SJCRH30 (cell line): ENCODE data around the gene TSPAN3. TPM values are rescaled to one million over a fixed set of nuclear protein-coding genes. Genes with fewer than 3 reads are reported as not detected.

Experiments used
- DNase-seq, 2 experiments: peaks; one replicate each; pipeline ENCODE4 v3.0.0-alpha.2; 2015 to 2020
- H3K27ac ChIP-seq: fragments of 250-450 bp; sonication (Bioruptor Pico); 2 replicates; pipeline ENCODE4 v1.5.1; 2020; ENCODE audit warnings: mild to moderate bottlenecking, moderate library complexity
- H3K27me3 ChIP-seq: fragments of 250-450 bp; sonication (Bioruptor Pico); 2 replicates; pipeline ENCODE4 v1.5.1; 2020; ENCODE audit warnings: mild to moderate bottlenecking, moderate library complexity
- H3K36me3 ChIP-seq: fragments of 250-450 bp; sonication (Bioruptor Pico); 2 replicates; pipeline ENCODE4 v1.5.1; 2020; ENCODE audit warnings: mild to moderate bottlenecking, moderate library complexity
- H3K4me1 ChIP-seq: fragments of 250-450 bp; sonication (Bioruptor Pico); 2 replicates; pipeline ENCODE4 v1.5.1; 2020; ENCODE audit warnings: mild to moderate bottlenecking, moderate library complexity
- H3K4me3 ChIP-seq: fragments of 250-450 bp; sonication (Bioruptor Pico); 2 replicates; pipeline ENCODE4 v1.5.1; 2020; ENCODE audit warnings: mild to moderate bottlenecking, moderate library complexity
- H3K9me3 ChIP-seq: fragments of 250-450 bp; sonication (Bioruptor Pico); replicated peaks from 2 replicates; pipeline ENCODE4 v1.5.1; 2020; ENCODE audit warnings: mild to moderate bottlenecking, moderate library complexity
- total RNA-seq: library from RNA; depleted of rRNA; stranded (reverse); fragments of >200 nt; shearing (Covaris generic); gene quantifications from 2 replicates; pipeline ENCODE4 v1.2.3, GENCODE V29; 2014

Gene TSPAN3
- total RNA-seq, 1 experiment from 2014 or later: 473 TPM

GRCh38 chr15:77096541-77096940 is 25.6 kb upstream of the TSPAN3 start:
- Histone ChIP-seq H3K27me3 (no peaks in the 10 kb centered on the region), H3K36me3 (no peaks in the 10 kb centered on the region), H3K4me1 (peaks cover 36% of the 10 kb centered on the region), H3K4me3 (no peak overlapping the region), H3K27ac (peak overlapping the region; percentile 55), H3K9me3 (no peaks in the 10 kb centered on the region)
- peak in 1 of 2 experiments; percentile 39 for DNase-seq

DNA sequence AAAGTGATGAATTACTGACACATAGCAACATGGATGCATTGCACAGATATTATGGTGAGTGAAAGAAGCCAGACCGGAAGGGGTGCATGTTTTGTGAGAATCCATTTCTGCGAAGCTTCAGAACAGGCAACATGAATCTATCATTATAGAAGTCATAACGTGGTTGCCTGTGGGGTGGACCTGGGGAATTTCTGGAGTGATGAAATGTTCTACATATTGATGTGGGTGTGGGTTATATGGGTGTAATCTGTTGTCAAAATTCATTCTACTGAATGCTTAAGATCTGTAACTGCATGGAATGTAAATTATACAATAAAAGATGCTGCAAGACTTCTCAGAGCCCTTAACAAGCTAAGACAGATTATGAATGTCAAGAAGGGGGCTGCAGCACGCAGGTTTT is 25.2 kb upstream of the TSPAN3 start:
- no peak for DNase-seq
- Histone ChIP-seq H3K36me3 (no peaks in the 10 kb centered on the region), H3K9me3 (no peaks in the 10 kb centered on the region), H3K27ac (no peak overlapping the region; the same call in 1 of the 2 replicates), H3K4me3 (no peak overlapping the region), H3K4me1 (peaks cover 40% of the 10 kb centered on the region), H3K27me3 (no peaks in the 10 kb centered on the region)

GRCh38 chr15:77094397-77095030 is 23.6 kb upstream of the TSPAN3 start:
- DNase-seq: peak in 1 of 2 experiments; percentile 39
- no peaks in the 10 kb centered on the region for H3K9me3 ChIP-seq
- peaks cover 48% of the 10 kb centered on the region for H3K4me1 ChIP-seq
- no peak overlapping the region for H3K27ac ChIP-seq
- H3K27me3 ChIP-seq: no peaks in the 10 kb centered on the region
- H3K36me3 ChIP-seq: no peaks in the 10 kb centered on the region
- no peak overlapping the region for H3K4me3 ChIP-seq

GRCh38 chr15:77093436-77093835 is 22.5 kb upstream of the TSPAN3 start:
- H3K4me3 ChIP-seq: no peak overlapping the region
- peaks cover 44% of the 10 kb centered on the region for H3K4me1 ChIP-seq
- DNase-seq: no peak

DNA sequence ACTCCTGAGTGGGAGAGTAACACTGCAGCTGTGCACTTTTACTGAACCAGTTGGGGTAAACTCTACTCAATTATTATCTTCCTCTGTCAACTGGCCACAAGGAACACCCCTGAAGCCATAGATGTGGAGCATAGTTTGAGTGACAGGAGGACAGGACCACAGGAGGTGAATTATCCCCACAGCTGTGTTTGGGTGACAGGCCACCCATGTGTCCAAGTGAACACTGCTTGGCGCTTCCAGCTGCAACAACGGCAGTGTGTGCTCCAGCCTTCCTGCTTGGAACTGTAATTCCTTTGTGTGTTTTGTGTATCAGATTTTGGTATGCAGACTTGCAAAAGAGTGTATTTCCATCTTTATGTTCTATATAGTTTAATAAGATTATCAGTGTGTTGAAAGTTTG is 20.2 kb upstream of the TSPAN3 start:
- peak; percentile 81 to 89 for DNase-seq
- Histone ChIP-seq H3K27ac (peak overlapping the region; percentile 63), H3K36me3 (no peaks in the 10 kb centered on the region), H3K4me1 (peaks cover 36% of the 10 kb centered on the region), H3K9me3 (no peaks in the 10 kb centered on the region), H3K27me3 (no peaks in the 10 kb centered on the region), H3K4me3 (no peak overlapping the region; the same call in 1 of the 2 replicates)

More at GRCh38 chr15:77093436-77093835, 22.5 kb upstream of the TSPAN3 start:
- no peak overlapping the region for H3K27ac ChIP-seq
- H3K27me3 ChIP-seq: no peaks in the 10 kb centered on the region
- H3K36me3 ChIP-seq: no peaks in the 10 kb centered on the region
- H3K9me3 ChIP-seq: no peaks in the 10 kb centered on the region

DNA sequence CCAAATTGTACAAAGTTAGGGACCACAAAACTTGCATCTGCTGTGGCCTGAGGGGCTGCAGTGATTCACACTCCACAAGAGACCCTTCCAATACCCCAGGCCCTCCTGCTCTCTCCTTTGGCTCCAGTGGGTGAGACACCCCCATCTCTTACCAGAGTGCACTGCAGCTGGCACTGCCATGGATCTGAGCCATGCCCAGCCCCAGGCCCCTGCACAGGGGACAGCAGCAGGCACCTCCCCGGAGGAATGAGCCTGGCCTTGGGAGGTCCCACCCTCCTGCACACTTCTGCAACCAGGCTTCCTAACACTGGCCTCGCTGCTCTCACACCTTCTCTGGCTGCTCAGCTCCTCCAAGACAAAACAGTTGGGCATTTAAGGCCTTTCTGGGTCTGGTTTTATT is 16.3 kb upstream of the TSPAN3 start:
- peaks cover 47% of the 10 kb centered on the region for H3K4me1 ChIP-seq
- H3K4me3 ChIP-seq: no peak overlapping the region
- DNase-seq: peak; percentile 22 to 34
- no peak overlapping the region for H3K27ac ChIP-seq
- no peaks in the 10 kb centered on the region for H3K27me3 ChIP-seq
- no peaks in the 10 kb centered on the region for H3K9me3 ChIP-seq
- no peaks in the 10 kb centered on the region for H3K36me3 ChIP-seq

DNA sequence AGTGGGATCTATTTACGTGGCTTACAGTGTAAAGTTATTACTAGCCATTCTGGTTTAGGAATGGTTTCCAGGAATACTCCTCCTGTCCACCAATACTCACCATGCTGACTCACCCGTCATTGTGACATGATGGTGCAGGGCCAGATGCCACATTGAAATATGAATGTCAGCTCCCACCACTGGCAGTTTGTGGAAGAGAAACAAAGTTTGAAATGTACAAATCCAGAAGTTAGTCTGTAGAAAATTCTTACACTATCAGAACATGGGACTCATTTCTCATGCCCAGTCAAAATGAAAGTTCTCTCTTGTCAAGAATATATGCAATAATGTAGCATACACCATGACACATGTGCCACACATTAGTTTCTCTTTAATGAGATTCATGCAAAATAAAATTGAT is 14.4 kb upstream of the TSPAN3 start:
- no peak overlapping the region for H3K4me3 ChIP-seq
- H3K4me1 ChIP-seq: peaks cover 38% of the 10 kb centered on the region
- no peaks in the 10 kb centered on the region for H3K27me3 ChIP-seq
- no peak for DNase-seq
- no peak overlapping the region for H3K27ac ChIP-seq
- H3K36me3 ChIP-seq: no peaks in the 10 kb centered on the region
- H3K9me3 ChIP-seq: 0 out of 2 replicates have a peak, but pooled peaks cover 4% of the 10 kb centered on the region

GRCh38 chr15:77084436-77084835 is 13.5 kb upstream of the TSPAN3 start:
- Histone ChIP-seq H3K4me1 (peaks cover 38% of the 10 kb centered on the region), H3K4me3 (no peak overlapping the region), H3K9me3 (0 out of 2 replicates have a peak, but pooled peaks cover 4% of the 10 kb centered on the region), H3K36me3 (no peaks in the 10 kb centered on the region), H3K27ac (no peak overlapping the region), H3K27me3 (no peaks in the 10 kb centered on the region)
- no peak for DNase-seq

GRCh38 chr15:77083381-77084160 is 12.7 kb upstream of the TSPAN3 start:
- H3K27me3 ChIP-seq: no peaks in the 10 kb centered on the region
- H3K4me1 ChIP-seq: peaks cover 38% of the 10 kb centered on the region
- DNase-seq: no peak
- no peaks in the 10 kb centered on the region for H3K36me3 ChIP-seq
- no peak overlapping the region for H3K4me3 ChIP-seq
- 0 out of 2 replicates have a peak, but pooled peaks cover 4% of the 10 kb centered on the region for H3K9me3 ChIP-seq
- no peak overlapping the region for H3K27ac ChIP-seq

GRCh38 chr15:77081971-77082370 is 11.1 kb upstream of the TSPAN3 start:
- Histone ChIP-seq H3K36me3 (no peaks in the 10 kb centered on the region), H3K4me1 (peaks cover 31% of the 10 kb centered on the region), H3K27me3 (no peaks in the 10 kb centered on the region), H3K4me3 (no peak overlapping the region), H3K27ac (peak overlapping the region; percentile 57), H3K9me3 (0 out of 2 replicates have a peak, but pooled peaks cover 4% of the 10 kb centered on the region)
- peak; percentile 74 to 87 for DNase-seq

GRCh38 chr15:77076323-77076915 is 5.5 kb upstream of the TSPAN3 start:
- Histone ChIP-seq H3K9me3 (0 out of 2 replicates have a peak, but pooled peaks cover 4% of the 10 kb centered on the region), H3K4me3 (no peak overlapping the region), H3K27ac (no peak overlapping the region), H3K36me3 (no peaks in the 10 kb centered on the region), H3K4me1 (peaks cover 21% of the 10 kb centered on the region), H3K27me3 (no peaks in the 10 kb centered on the region)
- no peak for DNase-seq

GRCh38 chr15:77075528-77075927 is 4.6 kb upstream of the TSPAN3 start:
- peak; percentile 70 to 74 for DNase-seq

GRCh38 chr15:77074350-77074749 is 3.4 kb upstream of the TSPAN3 start:
- Histone ChIP-seq H3K27me3 (no peaks in the 10 kb centered on the region), H3K4me1 (peaks cover 22% of the 10 kb centered on the region), H3K27ac (no peak overlapping the region), H3K36me3 (no peaks in the 10 kb centered on the region; the same call in 1 of the 2 replicates), H3K9me3 (no peaks in the 10 kb centered on the region), H3K4me3 (no peak overlapping the region)
- no peak for DNase-seq

More at GRCh38 chr15:77075528-77075927, 4.6 kb upstream of the TSPAN3 start:
- no peaks in the 10 kb centered on the region for H3K36me3 ChIP-seq
- H3K27me3 ChIP-seq: no peaks in the 10 kb centered on the region
- H3K4me3 ChIP-seq: peak overlapping the region; percentile 13
- H3K4me1 ChIP-seq: peaks cover 22% of the 10 kb centered on the region
- no peak overlapping the region for H3K27ac ChIP-seq
- H3K9me3 ChIP-seq: 0 out of 2 replicates have a peak, but pooled peaks cover 1% of the 10 kb centered on the region

DNA sequence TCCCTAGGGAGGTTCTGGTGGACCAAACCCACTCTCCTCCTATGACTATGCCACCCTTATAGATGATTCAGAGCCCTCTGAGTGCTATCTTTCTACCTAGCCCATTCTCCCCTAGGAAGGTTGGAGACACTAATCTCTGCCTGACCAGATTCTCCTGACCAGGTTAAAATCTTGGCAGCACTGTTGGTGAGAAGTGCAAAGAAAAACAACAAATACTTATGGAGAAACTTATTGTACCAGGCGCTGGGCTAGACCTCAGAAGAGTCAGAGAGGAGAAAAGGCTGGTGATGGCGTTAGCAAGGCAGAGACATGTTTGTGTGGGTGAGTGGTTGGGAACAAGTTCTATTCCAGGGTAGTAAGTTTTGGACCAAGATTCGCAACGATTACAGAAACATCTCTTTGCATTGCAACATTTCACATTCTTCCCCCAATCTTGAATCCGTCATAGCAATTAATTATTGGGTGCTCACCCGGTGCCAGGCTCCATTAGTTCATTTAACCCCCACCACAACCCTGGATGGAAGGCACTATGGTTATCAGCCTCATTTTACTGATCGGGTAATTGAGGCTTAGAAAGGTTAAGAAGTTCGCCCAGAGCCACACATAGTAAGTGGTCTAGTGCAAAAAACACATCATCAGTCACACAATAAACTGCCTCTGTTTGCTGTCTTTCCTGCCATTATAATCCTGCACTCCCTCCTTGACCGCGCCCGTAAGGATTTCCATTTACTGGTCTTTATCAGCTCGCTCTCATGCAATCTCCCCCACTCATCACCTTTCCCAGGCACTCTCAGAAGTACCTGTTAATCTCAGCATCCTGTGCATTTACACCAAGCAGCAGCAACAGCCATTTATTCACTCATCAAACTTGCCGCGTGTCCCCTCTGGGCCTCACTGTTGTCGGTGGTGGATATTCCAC is 655 bp upstream of the TSPAN3 start:
- Histone ChIP-seq H3K36me3 (peaks cover 28% of the 10 kb centered on the region), H3K9me3 (no peaks in the 10 kb centered on the region), H3K27me3 (no peaks in the 10 kb centered on the region), H3K4me1 (peaks cover 41% of the 10 kb centered on the region), H3K27ac (peak overlapping the region; percentile 82; the same call in 1 of the 2 replicates), H3K4me3 (peak overlapping the region; percentile 88)
- no peak for DNase-seq
